T-cell (primary cell): ENCODE results near the gene ZBTB14. TPM values are rescaled to one million over a fixed set of nuclear protein-coding genes. Genes with fewer than 3 reads are reported as not detected.

Experiments used
- ATAC-seq, 4 experiments: fragments of 200-7000 bp in 3 of 4; fragments of 150-1000 bp in 1 of 4; cut with Tn5 transposase; replicated peaks in 1 of 4; 1 replicate in 3 of 4; 2 replicates in 1 of 4; pipeline ENCODE4 v1.10.0; 2021; ENCODE audit warnings: moderate library complexity in 3 of 4, mild to moderate bottlenecking in 2 of 4, moderate number of reproducible peaks in 1 of 4
- CTCF ChIA-PET, 2 donors: fragments of 300-600 bp; sonication (Branson Sonifier 250); formaldehyde crosslinking; loops; one replicate each; lab custom pipeline; 2022; ENCODE audit warnings: antibody characterized with exemption in 2 of 2; lab: Charles Lee
- POLR2A ChIA-PET, 2 donors: fragments of 300-600 bp; sonication (Branson Sonifier 250); formaldehyde crosslinking; loops; one replicate each; lab custom pipeline; 2022; ENCODE audit warnings: antibody characterized with exemption in 2 of 2; lab: Charles Lee
- DNase-seq, 35 experiments: peaks; one replicate each; pipeline versions ENCODE4 v3.0.0 to v3.0.0-alpha.2; 2013 to 2023
- H3K27ac ChIP-seq: one replicate; pipeline ENCODE4 v1.5.1; 2013; ENCODE audit warnings: low read length
- H3K27me3 ChIP-seq, 2 experiments: replicated peaks in 1 of 2; 1 replicate in 1 of 2; 2 replicates in 1 of 2; pipeline versions ENCODE4 v1.6.1 to v1.7.0; 2013; ENCODE audit warnings: low read length in 1 of 2, mixed read lengths in 1 of 2; ENCODE audit not compliant: control insufficient read depth in 2 of 2, insufficient read depth in 2 of 2; ENCODE audit errors: extremely low read depth in 1 of 2
- H3K36me3 ChIP-seq, 2 donors: 1 replicate in 1 of 2; 2 replicates in 1 of 2; pipeline versions ENCODE4 v1.6.1 to v1.7.0; 2013; ENCODE audit warnings: low read length in 1 of 2; ENCODE audit not compliant: control insufficient read depth in 2 of 2, insufficient read depth in 1 of 2; ENCODE audit errors: extremely low read depth in 1 of 2
- H3K4me1 ChIP-seq, 2 experiments: 1 replicate in 1 of 2; 2 replicates in 1 of 2; pipeline versions ENCODE4 v1.6.1 to v1.7.0; 2013; ENCODE audit warnings: low read length in 2 of 2, mixed read lengths in 1 of 2; ENCODE audit not compliant: insufficient read depth in 2 of 2, control insufficient read depth in 1 of 2; ENCODE audit errors: extremely low read depth in 1 of 2
- H3K4me3 ChIP-seq, 2 donors: 1 replicate in 1 of 2; 2 replicates in 1 of 2; pipeline versions ENCODE4 v1.5.1 to v1.7.0; 2013; ENCODE audit warnings: mild to moderate bottlenecking in 2 of 2, low read length in 1 of 2, moderate library complexity in 1 of 2; ENCODE audit not compliant: control insufficient read depth in 1 of 2; ENCODE audit errors: extremely low read depth in 1 of 2
- H3K9me3 ChIP-seq: 2 replicates; pipeline ENCODE4 v1.7.0; 2013
- H3K27ac Mint-ChIP-seq, 2 donors: one replicate each; pipeline ENCODE4 v1.8.0; 2020 to 2021; ENCODE audit warnings: mild to moderate bottlenecking in 2 of 2, mixed read lengths in 2 of 2
- H3K27me3 Mint-ChIP-seq, 2 donors: one replicate each; pipeline ENCODE4 v1.8.0; 2021 to 2022; ENCODE audit warnings: mixed read lengths in 2 of 2
- H3K36me3 Mint-ChIP-seq: one replicate; pipeline ENCODE4 v1.8.0; 2021; ENCODE audit warnings: mixed read lengths
- H3K4me1 Mint-ChIP-seq, 3 donors: one replicate each; pipeline ENCODE4 v1.8.0; 2020 to 2022; ENCODE audit warnings: mixed read lengths in 3 of 3, mild to moderate bottlenecking in 1 of 3
- H3K4me3 Mint-ChIP-seq, 3 donors: one replicate each; pipeline ENCODE4 v1.8.0; 2020 to 2022; ENCODE audit warnings: mild to moderate bottlenecking in 3 of 3, mixed read lengths in 3 of 3, moderate library complexity in 3 of 3
- H3K9me3 Mint-ChIP-seq, 3 donors: one replicate each; pipeline ENCODE4 v1.8.0; 2020 to 2022; ENCODE audit warnings: mixed read lengths in 3 of 3
- WGBS: methylation state at CpG from one replicate; pipeline ENCODE4 v1.1.5; 2013; ENCODE audit warnings: missing lambda C conversion rate; ENCODE audit not compliant: insufficient coverage; 5-methylcytosine and 5-hydroxymethylcytosine counted together
- total RNA-seq, 35 experiments: library from RNA in 6 of 35; stranded (reverse) in 6 of 35; fragments of 120-200 nt in 1 of 35; gene quantifications; one replicate each; pipeline versions ENCODE4 v1.2.1 to v1.2.4 and lab custom pipeline; 2013 to 2026

ZBTB14 gene
- total RNA-seq, 5 donors from 2014 or later (not counting 1 experiment from before 2014, with no cell fraction given) = 26.3 to 41.8 (median 37.0) TPM

DNA sequence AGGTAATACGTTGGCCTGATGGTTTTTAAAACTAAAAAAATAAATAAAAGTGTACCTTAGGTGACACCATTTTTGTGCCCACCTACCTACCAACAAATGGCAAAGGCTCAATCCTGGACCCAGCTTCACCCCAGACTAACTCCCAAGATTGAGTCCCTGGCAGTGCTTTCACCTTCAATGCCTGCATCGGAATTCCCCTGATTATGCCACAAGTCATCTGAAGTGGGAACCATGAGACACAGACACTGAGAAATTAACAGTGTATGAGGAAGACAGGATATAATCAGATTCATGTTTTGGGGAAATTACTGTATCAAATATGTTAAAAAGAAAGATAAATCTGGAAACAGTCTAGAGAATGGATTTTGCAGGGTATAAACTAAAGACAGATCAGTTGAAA lies 41.6 kb downstream of the ZBTB14 start:
- peaks cover 13 to 19% of the 10 kb centered on the region in 2 donors for H3K27me3 Mint-ChIP-seq
- no peaks in the 10 kb centered on the region for H3K36me3 ChIP-seq
- H3K4me1 Mint-ChIP-seq = no peaks in the 10 kb centered on the region
- no peaks in the 10 kb centered on the region for H3K4me1 ChIP-seq
- no peaks in the 10 kb centered on the region for H3K9me3 ChIP-seq
- no peak overlapping the region for H3K27ac ChIP-seq
- no peak overlapping the region for H3K27ac Mint-ChIP-seq
- WGBS = no CpG with 5 or more reads among the region's 2 CpGs
- no peak overlapping the region for H3K4me3 Mint-ChIP-seq
- ChIA-PET CTCF (no interaction called here), POLR2A (no interaction called here)
- no peaks in the 10 kb centered on the region for H3K9me3 Mint-ChIP-seq
- no peaks in the 10 kb centered on the region for H3K27me3 ChIP-seq
- no peak overlapping the region for H3K4me3 ChIP-seq
- no peaks in the 10 kb centered on the region for H3K36me3 Mint-ChIP-seq
- DNase-seq = no peak
- no peak for ATAC-seq

DNA sequence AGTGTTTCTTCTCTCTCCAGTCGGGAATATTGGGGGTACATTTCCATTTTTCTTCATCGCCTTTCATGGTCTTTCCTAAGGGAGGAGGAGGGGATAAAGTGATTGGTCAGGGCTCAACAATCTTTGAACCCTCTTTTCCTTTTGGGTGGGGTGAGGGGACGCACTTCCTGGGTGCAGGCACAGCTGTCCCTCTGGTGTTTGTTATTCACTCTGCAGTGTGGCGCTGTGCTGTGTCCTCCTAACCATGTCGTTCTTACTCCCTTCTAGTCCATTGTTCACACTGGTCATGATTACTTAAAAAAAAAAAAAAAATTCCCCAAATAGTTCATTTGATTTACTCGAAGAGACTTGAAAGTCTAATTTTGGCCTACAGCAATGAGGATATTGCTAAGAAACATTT lies 44.4 kb downstream of the ZBTB14 start:
- no peak overlapping the region for H3K4me3 Mint-ChIP-seq
- H3K9me3 Mint-ChIP-seq = peaks cover 0 to 4% (median 0%) of the 10 kb centered on the region in 3 donors
- H3K4me1 Mint-ChIP-seq = peaks cover 0 to under 1% (median 0%) of the 10 kb centered on the region in 3 donors
- no peaks in the 10 kb centered on the region for H3K9me3 ChIP-seq
- H3K36me3 Mint-ChIP-seq = no peaks in the 10 kb centered on the region
- no peaks in the 10 kb centered on the region for H3K4me1 ChIP-seq
- DNase-seq (no peak), ATAC-seq (no peak)
- no peak overlapping the region for H3K4me3 ChIP-seq
- no peaks in the 10 kb centered on the region for H3K27me3 ChIP-seq
- no peak overlapping the region for H3K27ac Mint-ChIP-seq
- no peaks in the 10 kb centered on the region for H3K36me3 ChIP-seq
- peaks cover 5 to 10% of the 10 kb centered on the region in 2 donors for H3K27me3 Mint-ChIP-seq
- POLR2A ChIA-PET = no interaction called here
- CTCF ChIA-PET = no interaction called here
- WGBS = 93% methylated on average over 3 of the region's 6 CpGs
- no peak overlapping the region for H3K27ac ChIP-seq

- no peak overlapping the region for H3K27ac ChIP-seq
- ChIA-PET CTCF (interaction anchor here in 1 of 2 donors (1.0 kb wide), 1 partner anchor 13 kb away, joined by 3 read pairs; no protein-coding TSS in a partner anchor), POLR2A (no interaction called here)
- H3K36me3 ChIP-seq = no peaks in the 10 kb centered on the region
- H3K36me3 Mint-ChIP-seq = no peaks in the 10 kb centered on the region
- no peak for ATAC-seq
- H3K9me3 Mint-ChIP-seq = peaks cover 0 to 4% (median 0%) of the 10 kb centered on the region in 3 donors
- H3K4me3 ChIP-seq = no peak overlapping the region
- no peaks in the 10 kb centered on the region for H3K9me3 ChIP-seq
- no peak for DNase-seq
- H3K4me1 ChIP-seq = no peaks in the 10 kb centered on the region
- H3K4me1 Mint-ChIP-seq = peaks cover 0 to 2% (median 0%) of the 10 kb centered on the region in 3 donors
- H3K27me3 Mint-ChIP-seq = peaks cover 3 to 10% of the 10 kb centered on the region in 2 donors
- no peaks in the 10 kb centered on the region for H3K27me3 ChIP-seq
- no peak overlapping the region for H3K27ac Mint-ChIP-seq
- no peak overlapping the region for H3K4me3 Mint-ChIP-seq
These were observed 44.9 kb downstream of the ZBTB14 start for GRCh38 chr18:5250603-5251002.

GRCh38 chr18:5244941-5245340 lies 50.6 kb downstream of the ZBTB14 start:
- Mint-ChIP-seq H3K9me3 (peaks cover 3 to 12% (median 10%) of the 10 kb centered on the region in 3 donors), H3K4me1 (peaks cover 22 to 31% (median 29%) of the 10 kb centered on the region in 3 donors), H3K4me3 (no peak overlapping the region), H3K36me3 (peaks cover 40% of the 10 kb centered on the region), H3K27ac (no peak overlapping the region), H3K27me3 (no peaks in the 10 kb centered on the region)
- Histone ChIP-seq H3K4me3 (no peak overlapping the region), H3K4me1 (peaks cover 4 to 6% of the 10 kb centered on the region in 2 experiments), H3K27me3 (no peaks in the 10 kb centered on the region), H3K36me3 (peaks cover 0 to 13% of the 10 kb centered on the region in 2 donors), H3K27ac (no peak overlapping the region), H3K9me3 (no peaks in the 10 kb centered on the region)
- ChIA-PET POLR2A (no interaction called here), CTCF (no interaction called here)
- no peak for ATAC-seq
- no peak for DNase-seq

- no CpG with 5 or more reads among the region's 4 CpGs for WGBS
- ATAC-seq (no peak), DNase-seq (no peak)
- no peaks in the 10 kb centered on the region for H3K27me3 Mint-ChIP-seq
- H3K4me3 Mint-ChIP-seq = peak overlapping the region; percentile 70 to 95 (median 95)
- no peak overlapping the region for H3K27ac ChIP-seq
- POLR2A ChIA-PET = interaction anchor here in 1 of 2 donors (1.6 kb wide), 1 partner anchor 55 kb away, joined by 5 read pairs; no protein-coding TSS in a partner anchor
- CTCF ChIA-PET = no interaction called here
- peaks cover 3 to 10% (median 4%) of the 10 kb centered on the region in 3 donors for H3K9me3 Mint-ChIP-seq
- no peak overlapping the region for H3K4me3 ChIP-seq
- peak overlapping the region in 1 of 2 donors; percentile 27 for H3K27ac Mint-ChIP-seq
- H3K27me3 ChIP-seq = no peaks in the 10 kb centered on the region
- peaks cover 40 to 66% (median 57%) of the 10 kb centered on the region in 3 donors for H3K4me1 Mint-ChIP-seq
- H3K36me3 Mint-ChIP-seq = peaks cover 41% of the 10 kb centered on the region
- peaks cover 0 to 13% of the 10 kb centered on the region in 2 donors for H3K36me3 ChIP-seq
- peaks cover 21 to 28% of the 10 kb centered on the region in 2 experiments for H3K4me1 ChIP-seq
- H3K9me3 ChIP-seq = no peaks in the 10 kb centered on the region
These were observed 56.1 kb downstream of the ZBTB14 start for GRCh38 chr18:5239447-5239846.

Other genes with a start within 250 kb of the ZBTB14 start
- gene AKAIN1, start 98.5 kb downstream of the ZBTB14 start, total RNA-seq = not detected
- 1 to 10 TPM in 4 of 5 donors, under 1 TPM in 1; 0.41 to 3.8 (median 3.6) TPM for gene EPB41L3, start 248.3 kb upstream of the ZBTB14 start, total RNA-seq